AG09319 (cell line): ENCODE measurements around the gene IGF1R.

Experiments used
- DNase-seq: peaks from one replicate; pipeline ENCODE4 v3.0.0-alpha.2; 2010; ENCODE audit warnings: low read depth; ENCODE audit errors: extremely low read depth
- CTCF ChIP-seq: IDR thresholded peaks from 2 replicates; pipeline ENCODE4 v1.5.1; 2011; ENCODE audit warnings: low read depth, mild to moderate bottlenecking, inconsistent platforms, low read length, moderate library complexity

IGF1R gene

GRCh38 chr15:98717371-98717770 is 69.0 kb downstream of the IGF1R start:
- TF ChIP-seq CTCF: no peak
- DNase-seq: no peak

- no peak for DNase-seq
- TF ChIP-seq CTCF: no peak
Measured at GRCh38 chr15:98717942-98718341, 69.6 kb downstream of the IGF1R start.

- TF ChIP-seq CTCF: no peak
- DNase-seq: no peak
Measured at GRCh38 chr15:98718426-98719136, 70.2 kb downstream of the IGF1R start.

- no peak for TF ChIP-seq CTCF
- DNase-seq: no peak
Measured at GRCh38 chr15:98719137-98719740, 70.9 kb downstream of the IGF1R start.

GRCh38 chr15:98720031-98720430 is 71.7 kb downstream of the IGF1R start:
- no peak for TF ChIP-seq CTCF
- DNase-seq: no peak

GRCh38 chr15:98720577-98721565 is 72.5 kb downstream of the IGF1R start:
- TF ChIP-seq CTCF: no peak

GRCh38 chr15:98722209-98722608 is 73.9 kb downstream of the IGF1R start:
- no peak for DNase-seq
- no peak for TF ChIP-seq CTCF

More at GRCh38 chr15:98720577-98721565, 72.5 kb downstream of the IGF1R start:
- no peak for DNase-seq
